HCT116 (cell line): ENCODE data around the gene SEMA4D. TPM values are rescaled to one million over a fixed set of nuclear protein-coding genes. Genes with fewer than 3 reads are reported as not detected.

Source experiments
- ATAC-seq: fragments of 200-7000 bp; cut with Tn5 transposase; 2 replicates; pipeline ENCODE4 v1.9.1; 2020; ENCODE audit warnings: mild to moderate bottlenecking, moderate library complexity
- BruUV-seq: library from RNA; stranded (reverse); fragments of 400-500 nt; replicated peaks from 2 replicates; lab custom pipeline; 2021; lab: Mats Ljungman, UMichigan
- CTCF ChIA-PET: fragments of 300-600 bp; sonication (Branson Sonifier 250); formaldehyde crosslinking; loops from one replicate; lab custom pipeline; 2021; ENCODE audit warnings: antibody characterized with exemption; lab: Charles Lee
- POLR2A ChIA-PET: fragments of 300-600, 350-600 bp; sonication (Branson Sonifier 250); formaldehyde crosslinking; loops from one replicate; lab custom pipeline; 2021; ENCODE audit warnings: antibody characterized with exemption; lab: Charles Lee
- RAD21 ChIA-PET, 2 experiments: fragments of 300-600 bp; sonication (Branson Sonifier 250); formaldehyde crosslinking; loops; one replicate each; lab custom pipeline; 2023; ENCODE audit warnings: low total read pairs in 2 of 2; ENCODE audit not compliant: uncharacterized antibody in 2 of 2, unreplicated experiment in 2 of 2, low non-redundant PET in 1 of 2; lab: Charles Lee
- DNase-seq: peaks from one replicate; pipeline ENCODE4 v3.0.0-alpha.2; 2010; ENCODE audit warnings: low read depth, low spot score
- H2AFZ ChIP-seq: fragments of 200-600 bp; shearing (Covaris generic), sonication (generic); 2 replicates; pipeline ENCODE4 v1.6.1; 2017; ENCODE audit warnings: low read depth, mixed run types, mixed read lengths, antibody characterized with exemption, low read length; ENCODE audit not compliant: poor library complexity, severe bottlenecking
- H3K27ac ChIP-seq: 2 replicates; pipeline ENCODE4 v1.5.1; 2012; ENCODE audit warnings: low read depth, low read length
- H3K27me3 ChIP-seq: fragments of 200-600 bp; sonication (generic); 2 replicates; pipeline ENCODE4 v1.6.1; 2016; ENCODE audit warnings: mixed run types, low read length, mixed read lengths; ENCODE audit not compliant: insufficient read depth
- H3K36me3 ChIP-seq, 2 experiments: fragments of 200-500 bp in 1 of 2; fragments of 200-600 bp in 1 of 2; sonication (Bioruptor generic) in 1 of 2; sonication (generic) in 1 of 2; 2 replicates each; pipeline versions ENCODE4 v1.5.1 to v1.6.1; 2014 to 2016; ENCODE audit warnings: low read length in 2 of 2, inconsistent platforms in 1 of 2, mixed read lengths in 1 of 2, mixed run types in 1 of 2; ENCODE audit not compliant: insufficient read depth in 2 of 2, control insufficient read depth in 1 of 2
- H3K4me1 ChIP-seq, 2 experiments: fragments of 200-600 bp in 1 of 2; sonication (generic) in 1 of 2; 2 replicates each; pipeline versions ENCODE4 v1.5.1 to v1.6.1; 2012 to 2017; ENCODE audit warnings: low read length in 2 of 2, inconsistent platforms in 1 of 2, mild to moderate bottlenecking in 1 of 2, mixed read lengths in 1 of 2, mixed run types in 1 of 2, moderate library complexity in 1 of 2; ENCODE audit not compliant: insufficient read depth in 2 of 2, control insufficient read depth in 1 of 2
- H3K4me2 ChIP-seq: fragments of 200-600 bp; sonication (generic); 2 replicates; pipeline ENCODE4 v1.6.1; 2017; ENCODE audit warnings: mixed run types, low read length, mixed read lengths
- H3K4me3 ChIP-seq, 2 experiments: fragments of 200-600 bp in 1 of 2; sonication (generic) in 1 of 2; replicated peaks in 1 of 2; 2 replicates each; pipeline ENCODE4 v1.5.1; 2011 to 2016; ENCODE audit warnings: low read length in 2 of 2, control low read depth in 1 of 2, low read depth in 1 of 2, mild to moderate bottlenecking in 1 of 2, mixed read lengths in 1 of 2, mixed run types in 1 of 2
- H3K79me2 ChIP-seq: fragments of 200-600 bp; sonication (generic); 2 replicates; pipeline ENCODE4 v1.6.1; 2017; ENCODE audit warnings: mild to moderate bottlenecking, mixed run types, low read length, moderate library complexity, mixed read lengths; ENCODE audit not compliant: insufficient read depth
- H3K9ac ChIP-seq: fragments of 200-600 bp; sonication (generic); 2 replicates; pipeline ENCODE4 v1.6.1; 2016; ENCODE audit warnings: low read length, mixed read lengths
- H3K9me2 ChIP-seq: fragments of 200-600 bp; sonication (generic), shearing (Covaris generic); 2 replicates; pipeline ENCODE4 v1.6.1; 2017; ENCODE audit warnings: mixed run types, mild to moderate bottlenecking, moderate library complexity; ENCODE audit not compliant: insufficient read depth
- H3K9me3 ChIP-seq, 2 experiments: fragments of 200-500 bp in 1 of 2; fragments of 200-600 bp in 1 of 2; sonication (Bioruptor generic) in 1 of 2; sonication (generic) in 1 of 2; 2 replicates each; pipeline ENCODE4 v1.6.1; 2014 to 2017; ENCODE audit warnings: low read length in 2 of 2, mixed read lengths in 2 of 2, inconsistent platforms in 1 of 2, low read depth in 1 of 2, mild to moderate bottlenecking in 1 of 2, mixed run types in 1 of 2, moderate library complexity in 1 of 2; ENCODE audit not compliant: control insufficient read depth in 1 of 2, insufficient read depth in 1 of 2
- H4K20me1 ChIP-seq: fragments of 200-600 bp; sonication (generic), shearing (Covaris generic); 2 replicates; pipeline ENCODE4 v1.6.1; 2017; ENCODE audit warnings: mixed run types, mild to moderate bottlenecking, moderate library complexity; ENCODE audit not compliant: insufficient read depth
- CBX3 ChIP-seq: IDR thresholded peaks from 2 replicates; pipeline ENCODE4 v1.6.1; 2012; ENCODE audit warnings: low read depth
- CEBPB ChIP-seq: IDR thresholded peaks from 2 replicates; pipeline ENCODE4 v1.6.1; 2012; ENCODE audit warnings: low read depth
- EGR1 ChIP-seq: IDR thresholded peaks from 2 replicates; pipeline ENCODE4 v1.6.1; 2012; ENCODE audit warnings: low read depth
- ELF1 ChIP-seq: IDR thresholded peaks from 2 replicates; pipeline ENCODE4 v1.6.1; 2012; ENCODE audit warnings: low read depth, borderline replicate concordance
- EZH2phosphoT487 ChIP-seq: fragments of 200-600 bp; IDR thresholded peaks from 2 replicates; pipeline ENCODE4 v1.6.1; 2018; ENCODE audit warnings: antibody characterized with exemption, borderline replicate concordance
- MAX ChIP-seq: IDR thresholded peaks from 2 replicates; pipeline ENCODE4 v1.6.1; 2012
- POLR2A ChIP-seq: IDR thresholded peaks from 2 replicates; pipeline ENCODE4 v1.7.0; 2011; ENCODE audit warnings: borderline replicate concordance; ENCODE audit not compliant: insufficient read depth, insufficient read length; ENCODE audit errors: extremely low read depth
- RAD21 ChIP-seq: IDR thresholded peaks from 2 replicates; pipeline ENCODE4 v1.6.1; 2012; ENCODE audit warnings: low read depth, mild to moderate bottlenecking
- SIN3A ChIP-seq: IDR thresholded peaks from 2 replicates; pipeline ENCODE4 v1.6.1; 2012; ENCODE audit warnings: low read depth
- SRF ChIP-seq: IDR thresholded peaks from 2 replicates; pipeline ENCODE4 v1.6.1; 2012; ENCODE audit warnings: low read depth
- ZBTB33 ChIP-seq: IDR thresholded peaks from 2 replicates; pipeline ENCODE4 v1.6.1; 2011; ENCODE audit warnings: mild to moderate bottlenecking, low read length, moderate library complexity; ENCODE audit not compliant: insufficient replicate concordance; ENCODE audit errors: extremely low read depth
- ZFX ChIP-seq: fragments of 450-650 bp; IDR thresholded peaks from 2 replicates; pipeline ENCODE4 v1.6.1; 2017
- ZNF274 ChIP-seq: fragments of 200-500 bp; sonication (Bioruptor generic); IDR thresholded peaks from 2 replicates; pipeline ENCODE4 v1.6.1; 2014; ENCODE audit warnings: mild to moderate bottlenecking, low read depth, low read length, inconsistent platforms
- intact Hi-C: fragments of 100-400 bp; cut with micrococcal nuclease; formaldehyde crosslinking; loops from 2 replicates; pipeline ENCODE4 v1.10.0; 2022
- total RNA-seq: library from RNA; stranded (reverse); gene quantifications from one replicate; pipeline ENCODE4 v1.2.1, GENCODE V29; 2021; ENCODE audit not compliant: unreplicated experiment
- TF ChIP-seq, protein P1 (sequence below): IDR thresholded peaks from 2 replicates; pipeline ENCODE4 v1.6.1; 2012

SEMA4D gene
- total RNA-seq, 1 experiment from 2014 or later: 32.0 TPM

- no peak for TF ChIP-seq ZBTB33
Measured at GRCh38 chr9:89434636-89435035, 63.3 kb downstream of the SEMA4D start (continued).

GRCh38 chr9:89433826-89434225 lies 64.1 kb downstream of the SEMA4D start:
- Histone ChIP-seq H2AFZ (no peak overlapping the region), H3K27me3 (no peaks in the 10 kb centered on the region), H3K4me1 (peaks cover 25 to 45% of the 10 kb centered on the region in 2 experiments), H3K27ac (no peak overlapping the region), H3K4me2 (no peak overlapping the region), H3K36me3 (no peaks in the 10 kb centered on the region), H3K9ac (no peak overlapping the region), H3K9me3 (no peaks in the 10 kb centered on the region), H3K79me2 (no peaks in the 10 kb centered on the region), H4K20me1 (no peaks in the 10 kb centered on the region), H3K4me3 (no peak overlapping the region), H3K9me2 (no peaks in the 10 kb centered on the region)
- TF ChIP-seq ZFX (no peak), ZNF274 (no peak), SRF (no peak), RAD21 (no peak), POLR2A (no peak), ELF1 (no peak), EGR1 (no peak), ZBTB33 (no peak), MAX (no peak), SIN3A (no peak), EZH2phosphoT487 (no peak), CBX3 (no peak), CEBPB (no peak)
- TF ChIP-seq, protein P1, sequence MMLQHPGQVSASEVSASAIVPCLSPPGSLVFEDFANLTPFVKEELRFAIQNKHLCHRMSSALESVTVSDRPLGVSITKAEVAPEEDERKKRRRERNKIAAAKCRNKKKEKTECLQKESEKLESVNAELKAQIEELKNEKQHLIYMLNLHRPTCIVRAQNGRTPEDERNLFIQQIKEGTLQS: no peak
- no peak for ATAC-seq
- POLR2A ChIA-PET: no interaction called here
- no TSS peak for BruUV-seq
- no peak for DNase-seq
- RAD21 ChIA-PET: no interaction called here
- CTCF ChIA-PET: no interaction called here
- intact Hi-C loops: loop anchor here (5.0 kb wide), 1 partner anchor 63 kb away; the partner anchor contains the start of gene SEMA4D
